ENCODE results near the gene NDUFS8.

DNA sequence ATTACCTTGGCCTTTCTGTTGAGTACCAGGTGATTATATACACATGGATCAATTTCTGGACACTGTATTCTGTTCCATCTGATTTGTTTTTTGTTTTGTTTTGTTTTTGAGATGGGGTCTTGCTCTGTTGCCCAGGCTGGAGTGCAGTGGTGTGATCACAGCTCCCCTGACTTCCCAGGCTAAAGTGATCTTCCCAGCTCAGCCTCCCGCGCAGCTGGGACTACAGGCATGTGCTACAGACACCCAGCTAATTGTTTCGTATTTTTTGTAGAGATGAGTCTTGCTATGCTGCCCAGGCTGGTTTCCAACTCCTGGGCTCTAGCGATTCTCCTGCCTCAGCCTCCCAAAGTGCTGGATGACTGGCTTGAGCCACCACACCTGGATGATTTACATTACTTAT, 27.3 kb downstream of the NDUFS8 start:
- TF ChIP-seq CTCF (IDR thresholded peaks at IDR 0.05) (no peak), EZH2 (IDR thresholded peaks at IDR 0.05; ENCODE audit: borderline replicate concordance, insufficient read depth, low read depth, low read length, poor library complexity, severe bottlenecking) (no peak)

All from B cell (primary cell).